Pulmonary artery endothelial cell (primary cell): ENCODE measurements around the gene SPHKAP. TPM values are rescaled to one million over a fixed set of nuclear protein-coding genes. Genes with fewer than 3 reads are reported as not detected.
"Not testable (repeated sequence)": the region's sequence is repeated elsewhere in the genome, so short reads cannot be mapped to it uniquely, and the experiment has no call there.

Experiments used
- DNase-seq: peaks from one replicate; pipeline ENCODE4 v3.0.0-alpha.2; 2011; ENCODE audit warnings: low read depth, low spot score
- total RNA-seq: library from RNA; depleted of rRNA; stranded (reverse); fragments of >200 nt; gene quantifications from 2 replicates; pipeline ENCODE4 v1.2.3, GENCODE V29; 2014

The SPHKAP gene
- total RNA-seq, 1 donor from 2014 or later: not detected

GRCh38 chr2:228094377-228094921, 87.0 kb downstream of the SPHKAP start:
- DNase-seq: no peak

GRCh38 chr2:228092056-228092455, 89.4 kb downstream of the SPHKAP start:
- no peak for DNase-seq

GRCh38 chr2:228086561-228086960, 94.9 kb downstream of the SPHKAP start:
- DNase-seq: no peak

- DNase-seq: no peak
Measured at GRCh38 chr2:228084717-228085116, 96.8 kb downstream of the SPHKAP start.

GRCh38 chr2:228083131-228083530, 98.4 kb downstream of the SPHKAP start:
- no peak for DNase-seq

GRCh38 chr2:228082571-228082970, 98.9 kb downstream of the SPHKAP start:
- no peak for DNase-seq

GRCh38 chr2:228079194-228079593, 102.3 kb downstream of the SPHKAP start:
- no peak for DNase-seq

GRCh38 chr2:228076695-228077094, 104.8 kb downstream of the SPHKAP start:
- DNase-seq: not testable (repeated sequence)

GRCh38 chr2:228072669-228073068, 108.8 kb downstream of the SPHKAP start:
- no peak for DNase-seq

- DNase-seq: no peak
Measured at GRCh38 chr2:228067309-228067708, 114.2 kb downstream of the SPHKAP start.

GRCh38 chr2:228066126-228066798, 115.2 kb downstream of the SPHKAP start:
- no peak for DNase-seq

- DNase-seq: no peak
Measured at GRCh38 chr2:228065686-228066085, 115.8 kb downstream of the SPHKAP start.

GRCh38 chr2:228064796-228065315, 116.6 kb downstream of the SPHKAP start:
- no peak for DNase-seq

GRCh38 chr2:228064024-228064423, 117.5 kb downstream of the SPHKAP start:
- no peak for DNase-seq

- no peak for DNase-seq
Measured at GRCh38 chr2:228063558-228063957, 117.9 kb downstream of the SPHKAP start.

- no peak for DNase-seq
Measured at GRCh38 chr2:228059735-228060134, 121.8 kb downstream of the SPHKAP start.

GRCh38 chr2:228056293-228057097, 125.0 kb downstream of the SPHKAP start:
- DNase-seq: no peak

- DNase-seq: no peak
Measured at GRCh38 chr2:228048838-228049490, 132.5 kb downstream of the SPHKAP start.

- no peak for DNase-seq
Measured at GRCh38 chr2:228040995-228041394, 140.5 kb downstream of the SPHKAP start.

- no peak for DNase-seq
Measured at GRCh38 chr2:228039752-228040534, 141.5 kb downstream of the SPHKAP start.

GRCh38 chr2:228038967-228039366, 142.5 kb downstream of the SPHKAP start:
- no peak for DNase-seq
